GM23338 (cell line): ENCODE results near the gene PDE4B. TPM values are rescaled to one million over a fixed set of nuclear protein-coding genes. Genes with fewer than 3 reads are reported as not detected.
"Not testable (repeated sequence)": the region's sequence is repeated elsewhere in the genome, so short reads cannot be mapped to it uniquely, and the experiment has no call there.

ENCODE experiments used
- ATAC-seq: fragments of 200-7000 bp; cut with Tn5 transposase; 3 replicates; pipeline ENCODE4 v1.9.1; 2020
- DNase-seq: peaks from one replicate; pipeline ENCODE4 v3.0.0-alpha.2; 2015; ENCODE audit warnings: low spot score
- H2AFZ ChIP-seq: fragments of 200-600 bp; sonication (generic); 2 replicates; pipeline ENCODE4 v1.8.0; 2016; ENCODE audit warnings: antibody characterized with exemption, mild to moderate bottlenecking, moderate library complexity
- H3F3A ChIP-seq: fragments of 200-600 bp; sonication (generic); replicated peaks from 2 replicates; pipeline ENCODE4 v1.8.0; 2017; ENCODE audit warnings: antibody characterized with exemption, mixed run types, low read depth
- H3K27ac ChIP-seq: fragments of 200-600 bp; sonication (generic); 2 replicates; pipeline ENCODE4 v1.6.1; 2016; ENCODE audit warnings: low read depth
- H3K27me3 ChIP-seq: fragments of 200-600 bp; sonication (generic); 2 replicates; pipeline ENCODE4 v1.8.0; 2016; ENCODE audit warnings: mild to moderate bottlenecking, mixed run types, moderate library complexity; ENCODE audit not compliant: insufficient read depth
- H3K36me3 ChIP-seq: fragments of 200-600 bp; sonication (generic); 2 replicates; pipeline ENCODE4 v1.8.0; 2016; ENCODE audit warnings: mild to moderate bottlenecking; ENCODE audit not compliant: insufficient read depth
- H3K4me1 ChIP-seq: fragments of 200-600 bp; sonication (generic); 2 replicates; pipeline ENCODE4 v1.8.0; 2016; ENCODE audit warnings: mild to moderate bottlenecking, moderate library complexity; ENCODE audit not compliant: insufficient read depth
- H3K4me2 ChIP-seq: fragments of 200-600 bp; sonication (generic); 2 replicates; pipeline ENCODE4 v1.7.1; 2017; ENCODE audit warnings: mixed run types
- H3K4me3 ChIP-seq: fragments of 200-600 bp; sonication (generic); 2 replicates; pipeline ENCODE4 v1.6.1; 2016; ENCODE audit warnings: mixed run types
- H3K79me2 ChIP-seq: fragments of 200-600 bp; sonication (generic); replicated peaks from 2 replicates; pipeline ENCODE4 v1.8.0; 2017; ENCODE audit warnings: mild to moderate bottlenecking; ENCODE audit not compliant: insufficient read depth
- H3K9me2 ChIP-seq: fragments of 200-600 bp; sonication (generic); 2 replicates; pipeline ENCODE4 v1.8.0; 2017; ENCODE audit not compliant: insufficient read depth
- H4K20me1 ChIP-seq: fragments of 200-600 bp; sonication (generic); replicated peaks from 2 replicates; pipeline ENCODE4 v1.8.0; 2017; ENCODE audit warnings: mild to moderate bottlenecking; ENCODE audit not compliant: insufficient read depth
- H3K27ac Mint-ChIP-seq: 2 replicates; pipeline ENCODE4 v1.8.0; 2020; ENCODE audit warnings: inconsistent platforms, mild to moderate bottlenecking, moderate library complexity, mixed read lengths
- H3K27me3 Mint-ChIP-seq: 3 replicates; pipeline ENCODE4 v1.8.0; 2022; ENCODE audit warnings: low read depth, mild to moderate bottlenecking, moderate library complexity, mixed read lengths, inconsistent platforms; ENCODE audit not compliant: insufficient read depth, poor library complexity
- H3K36me3 Mint-ChIP-seq: 3 replicates; pipeline ENCODE4 v1.8.0; 2021; ENCODE audit warnings: low read depth, mild to moderate bottlenecking, inconsistent platforms, moderate library complexity, mixed read lengths
- H3K4me1 Mint-ChIP-seq: 3 replicates; pipeline ENCODE4 v1.8.0; 2020; ENCODE audit warnings: mild to moderate bottlenecking, inconsistent platforms, mixed read lengths
- H3K4me3 Mint-ChIP-seq: 3 replicates; pipeline ENCODE4 v1.8.0; 2021; ENCODE audit warnings: moderate library complexity, mild to moderate bottlenecking, inconsistent platforms, mixed read lengths
- H3K9me3 Mint-ChIP-seq: 3 replicates; pipeline ENCODE4 v1.8.0; 2020; ENCODE audit warnings: moderate library complexity, mild to moderate bottlenecking, inconsistent platforms, mixed read lengths
- EZH2 ChIP-seq: fragments of 200-600 bp; sonication (generic); IDR thresholded peaks from one replicate; pipeline ENCODE4 v1.8.0; 2017; ENCODE audit warnings: antibody characterized with exemption, mild to moderate bottlenecking, low read depth; ENCODE audit not compliant: unreplicated experiment
- EZH2phosphoT487 ChIP-seq: fragments of 200-600 bp; sonication (generic); IDR thresholded peaks from one replicate; pipeline ENCODE4 v1.8.1; 2018; ENCODE audit warnings: antibody characterized with exemption; ENCODE audit not compliant: unreplicated experiment
- JUNB ChIP-seq: IDR thresholded peaks from one replicate; pipeline ENCODE4 v1.6.1; 2016; ENCODE audit warnings: antibody characterized with exemption; ENCODE audit not compliant: unreplicated experiment
- NANOG ChIP-seq: IDR thresholded peaks from 2 replicates; pipeline ENCODE4 v1.6.1; 2016; ENCODE audit warnings: antibody characterized with exemption, borderline replicate concordance
- REST ChIP-seq: IDR thresholded peaks from one replicate; pipeline ENCODE4 v1.6.1; 2018; ENCODE audit warnings: antibody characterized with exemption; ENCODE audit not compliant: unreplicated experiment
- ZNF462 ChIP-seq: fragments of 250-450 bp; sonication (Bioruptor Pico); IDR thresholded peaks from 2 replicates; pipeline ENCODE4 v1.5.0; 2020; ENCODE audit warnings: mild to moderate bottlenecking, moderate library complexity
- polyA plus RNA-seq: library from polyadenylated mRNA; unstranded; fragments of >200 nt; fragmentation: Nextera tagmentation; extraction: Ambion mirVana; gene quantifications from 2 replicates; pipeline ENCODE4 v1.2.1, GENCODE V29; 2016
- total RNA-seq: library from RNA; depleted of rRNA; stranded (reverse); fragments of >200 nt; shearing (Covaris generic); gene quantifications from 2 replicates; pipeline ENCODE4 v1.2.3, GENCODE V29; 2014

Gene PDE4B
- total and polyA plus RNA-seq, 2 experiments from 2014 or later = 14.0 to 25.6 TPM

- TF ChIP-seq NANOG (no peak), EZH2phosphoT487 (no peak), REST (no peak), EZH2 (no peak)
These were observed 79.6 kb downstream of the PDE4B start (continued) for GRCh38 chr1:65872301-65872700.

GRCh38 chr1:65878342-65878741 lies 85.6 kb downstream of the PDE4B start:
- H3K4me1 Mint-ChIP-seq, H3K4me1 ChIP-seq, ATAC-seq, H4K20me1 ChIP-seq, H3K9me2 ChIP-seq, H3K27ac ChIP-seq, H3K36me3 Mint-ChIP-seq, H3K4me3 ChIP-seq, H2AFZ ChIP-seq, H3K36me3 ChIP-seq, H3K4me2 ChIP-seq, H3K4me3 Mint-ChIP-seq, H3K27ac Mint-ChIP-seq, H3K27me3 ChIP-seq, H3K79me2 ChIP-seq, DNase-seq, H3F3A ChIP-seq, H3K27me3 Mint-ChIP-seq: not testable (repeated sequence)
- H3K9me3 Mint-ChIP-seq = peaks cover 11% of the 10 kb centered on the region; the same call in 2 of the 3 replicates

GRCh38 chr1:65880611-65881010 lies 87.9 kb downstream of the PDE4B start:
- H3K4me3 ChIP-seq = no peak overlapping the region
- no peak for ATAC-seq
- H3K36me3 ChIP-seq = no peaks in the 10 kb centered on the region
- H3F3A ChIP-seq = no peaks in the 10 kb centered on the region
- Mint-ChIP-seq H3K4me1 (no peaks in the 10 kb centered on the region), H3K27ac (no peak overlapping the region), H3K4me3 (no peak overlapping the region), H3K27me3 (peaks cover 3% of the 10 kb centered on the region), H3K36me3 (no peaks in the 10 kb centered on the region), H3K9me3 (peaks cover 11% of the 10 kb centered on the region; the same call in 2 of the 3 replicates)
- TF ChIP-seq ZNF462 (CRISPR knock-in tag) = no peak
- no peak for TF ChIP-seq EZH2phosphoT487
- TF ChIP-seq JUNB = no peak
- H3K27ac ChIP-seq = no peak overlapping the region
- DNase-seq = no peak
- H2AFZ ChIP-seq = peak overlapping the region; percentile 64; the same call in 1 of the 2 replicates
- H3K27me3 ChIP-seq = no peaks in the 10 kb centered on the region
- no peaks in the 10 kb centered on the region for H3K4me1 ChIP-seq
- no peaks in the 10 kb centered on the region for H3K79me2 ChIP-seq
- H4K20me1 ChIP-seq = no peaks in the 10 kb centered on the region
- no peaks in the 10 kb centered on the region for H3K9me2 ChIP-seq
- H3K4me2 ChIP-seq = no peak overlapping the region
